SK-MEL-5 (cell line): ENCODE results near the gene USP40. TPM values are rescaled to one million over a fixed set of nuclear protein-coding genes. Genes with fewer than 3 reads are reported as not detected.

Source experiments
- DNase-seq: peaks from one replicate; pipeline ENCODE4 v3.0.0-alpha.2; 2016; ENCODE audit warnings: low read depth, low spot score
- in situ Hi-C: cut with HindIII; loops from 2 replicates; pipeline ENCODE4 v1.10.0; 2016; ENCODE audit warnings: low sequenced_read_pairs, high pct_unique_total_duplicates, low pct_unique_long_range_greater_than_20kb
- total RNA-seq: library from RNA; depleted of rRNA; stranded (reverse); fragments of >200 nt; shearing (Covaris generic); gene quantifications from 2 replicates; pipeline ENCODE4 v1.2.3, GENCODE V29; 2014

Gene USP40
- total RNA-seq, 1 experiment from 2014 or later, result 38.3 TPM

GRCh38 chr2:233519787-233520611 is 46.6 kb downstream of the USP40 start:
- in situ Hi-C loops, result no loop called here
- no peak for DNase-seq

- no peak for DNase-seq
Measured at GRCh38 chr2:233513953-233514655, 52.5 kb downstream of the USP40 start.

GRCh38 chr2:233503947-233504637 is 62.5 kb downstream of the USP40 start:
- in situ Hi-C loops, result no loop called here
- DNase-seq, result no peak

More at GRCh38 chr2:233513953-233514655, 52.5 kb downstream of the USP40 start:
- in situ Hi-C loops, result no loop called here

GRCh38 chr2:233503481-233503880 is 63.1 kb downstream of the USP40 start:
- in situ Hi-C loops, result no loop called here
- DNase-seq, result no peak

- in situ Hi-C loops, result no loop called here
- DNase-seq, result no peak
Measured at GRCh38 chr2:233501198-233502076, 65.1 kb downstream of the USP40 start.

GRCh38 chr2:233499928-233500327 is 66.7 kb downstream of the USP40 start:
- in situ Hi-C loops, result no loop called here
- DNase-seq, result no peak

- DNase-seq, result no peak
- in situ Hi-C loops, result no loop called here
Measured at GRCh38 chr2:233498126-233498525, 68.5 kb downstream of the USP40 start.

- in situ Hi-C loops, result no loop called here
- no peak for DNase-seq
Measured at GRCh38 chr2:233497692-233498091, 68.9 kb downstream of the USP40 start.

- DNase-seq, result no peak
- in situ Hi-C loops, result no loop called here
Measured at GRCh38 chr2:233495503-233496496, 70.8 kb downstream of the USP40 start.

GRCh38 chr2:233492751-233493150 is 73.8 kb downstream of the USP40 start:
- in situ Hi-C loops, result no loop called here
- DNase-seq, result no peak

- in situ Hi-C loops, result no loop called here
- DNase-seq, result no peak
Measured at GRCh38 chr2:233492078-233492477, 74.5 kb downstream of the USP40 start.

GRCh38 chr2:233491326-233491725 is 75.3 kb downstream of the USP40 start:
- no peak for DNase-seq
- in situ Hi-C loops, result no loop called here

GRCh38 chr2:233490831-233491230 is 75.8 kb downstream of the USP40 start:
- DNase-seq, result no peak
- in situ Hi-C loops, result no loop called here

GRCh38 chr2:233489666-233490065 is 76.9 kb downstream of the USP40 start:
- in situ Hi-C loops, result no loop called here
- no peak for DNase-seq

GRCh38 chr2:233489143-233489542 is 77.4 kb downstream of the USP40 start:
- in situ Hi-C loops, result no loop called here
- no peak for DNase-seq

- in situ Hi-C loops, result no loop called here
- no peak for DNase-seq
Measured at GRCh38 chr2:233487748-233488345, 78.7 kb downstream of the USP40 start.
